Retina (tissue), 1 donor: ENCODE measurements around the gene SFMBT2.
"Not testable (repeated sequence)": the region's sequence is repeated elsewhere in the genome, so short reads cannot be mapped to it uniquely, and the experiment has no call there.

Experiments used
- DNase-seq: peaks from one replicate; pipeline ENCODE4 v3.0.0-alpha.2; 2016

The SFMBT2 gene

DNA sequence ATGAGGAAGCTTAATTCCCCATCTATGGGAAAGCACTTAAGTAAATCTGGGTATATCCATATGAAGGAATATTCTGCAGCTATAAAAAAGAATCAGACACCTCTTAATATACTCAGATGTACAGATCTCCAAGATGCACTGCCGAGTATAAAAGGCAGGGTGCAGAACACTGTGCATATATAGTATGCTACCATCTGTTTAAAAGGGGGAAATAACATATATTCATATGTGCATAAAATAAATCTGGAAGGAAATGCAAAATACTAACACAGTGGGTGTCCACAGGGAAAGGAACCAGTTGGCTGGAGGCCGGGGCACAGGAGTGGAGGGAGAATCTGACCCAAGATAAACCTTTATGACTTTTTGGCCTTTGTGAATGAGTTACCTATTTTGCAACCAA, 201.4 kb downstream of the SFMBT2 start:
- no peak for DNase-seq

DNA sequence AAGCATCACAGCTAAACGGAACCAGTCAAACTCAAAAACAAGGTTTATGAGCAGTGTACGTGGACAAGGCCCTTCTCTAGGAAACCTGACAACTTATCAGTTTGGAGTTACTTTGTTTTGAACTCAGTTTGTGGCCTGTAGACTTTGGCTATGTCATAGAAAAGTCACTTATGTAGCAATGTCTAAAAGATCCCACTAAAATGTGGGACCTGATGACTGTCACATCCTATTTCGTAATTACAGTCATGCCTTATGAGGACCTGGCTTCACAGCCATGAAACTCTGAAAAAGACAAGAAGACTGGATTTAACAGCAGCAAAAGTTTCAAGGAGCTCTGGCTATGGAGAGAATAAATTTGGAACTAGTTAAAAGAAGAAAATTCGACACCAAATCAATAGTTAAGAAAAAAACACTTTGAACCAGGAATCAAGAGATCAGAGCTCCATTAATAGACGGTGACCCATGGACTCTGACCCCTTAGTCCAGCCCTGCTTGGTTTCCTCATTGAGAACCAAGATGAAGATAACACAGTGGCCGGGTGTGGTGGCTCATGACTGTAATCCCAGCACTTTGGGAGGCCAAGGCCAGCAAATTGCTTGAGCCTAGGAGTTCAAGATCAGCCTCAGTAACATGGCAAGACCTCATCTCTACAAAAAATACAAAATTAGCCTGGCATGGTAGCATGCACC, 204.3 kb downstream of the SFMBT2 start:
- DNase-seq = no peak

DNA sequence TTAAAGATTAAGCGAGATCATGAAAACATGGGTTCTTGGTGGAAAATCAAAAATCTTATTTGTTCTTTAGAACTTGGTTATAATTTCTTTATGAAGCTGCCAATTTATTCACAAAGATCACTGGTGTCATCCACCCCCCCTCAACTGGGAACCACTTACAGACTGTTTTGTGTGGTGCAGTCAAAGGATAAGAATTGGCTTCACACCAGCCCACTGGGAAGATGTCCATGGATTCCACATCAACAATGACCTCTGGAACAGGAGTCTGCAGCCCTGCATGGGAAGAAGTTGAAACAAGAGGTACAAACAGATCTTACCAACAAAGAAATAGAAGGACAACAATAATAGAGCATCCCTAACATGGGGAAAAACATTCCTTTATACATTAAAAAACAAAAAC, 205.2 kb downstream of the SFMBT2 start:
- no peak for DNase-seq

DNA sequence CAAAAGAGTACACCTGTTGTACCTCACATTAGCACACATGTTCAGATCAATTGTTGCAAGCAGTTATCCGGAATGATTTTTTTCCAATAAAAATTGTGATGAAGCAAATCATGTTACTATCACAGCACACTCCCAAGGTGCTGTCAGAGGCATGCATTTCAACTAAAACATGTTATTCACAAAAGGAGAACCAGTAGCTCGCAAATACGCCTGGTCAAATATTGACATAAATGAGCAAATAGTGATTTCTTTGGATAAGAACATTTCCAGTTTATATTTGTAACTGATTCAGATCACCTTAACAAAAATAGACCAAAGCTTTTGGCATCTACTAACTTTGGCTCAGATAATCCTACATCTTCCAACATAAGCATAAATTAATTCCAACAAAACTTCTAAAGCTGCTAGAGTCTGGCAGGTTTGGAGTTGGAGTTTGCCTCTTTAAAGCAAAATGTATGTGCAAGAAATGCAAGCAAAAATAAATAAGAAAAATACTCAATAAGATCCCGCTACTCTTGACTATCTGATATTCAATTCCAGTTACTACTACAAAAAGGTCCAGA, 208.0 kb downstream of the SFMBT2 start:
- no peak for DNase-seq

DNA sequence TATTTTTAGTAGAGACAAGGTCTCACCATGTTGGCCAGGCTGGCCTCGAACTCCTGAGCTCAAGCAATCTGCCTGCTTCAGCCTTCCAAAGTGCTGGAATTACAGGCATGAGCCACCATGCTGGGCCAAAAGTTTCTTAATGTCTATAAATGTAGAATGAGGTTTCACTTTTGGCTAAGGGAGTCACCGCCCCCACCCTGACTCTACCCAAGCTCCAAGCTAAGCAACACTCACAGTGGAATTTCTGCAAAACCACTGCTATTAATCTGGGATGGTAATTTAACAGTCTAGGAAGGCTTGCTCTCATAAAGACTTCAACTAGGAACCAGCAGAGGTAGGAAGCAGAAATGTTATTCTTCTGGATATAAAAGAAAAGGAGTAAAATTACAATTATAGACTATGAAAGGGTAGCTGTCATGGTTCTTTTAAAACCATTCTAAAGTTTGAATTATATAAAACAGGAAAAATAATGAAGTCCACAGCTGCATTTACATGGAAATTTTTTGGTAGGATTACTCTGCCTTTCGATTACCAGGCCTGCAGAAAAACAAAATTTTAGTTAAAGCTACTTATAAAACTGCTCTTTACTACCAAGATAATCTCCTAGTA, 211.6 kb downstream of the SFMBT2 start:
- no peak for DNase-seq

DNA sequence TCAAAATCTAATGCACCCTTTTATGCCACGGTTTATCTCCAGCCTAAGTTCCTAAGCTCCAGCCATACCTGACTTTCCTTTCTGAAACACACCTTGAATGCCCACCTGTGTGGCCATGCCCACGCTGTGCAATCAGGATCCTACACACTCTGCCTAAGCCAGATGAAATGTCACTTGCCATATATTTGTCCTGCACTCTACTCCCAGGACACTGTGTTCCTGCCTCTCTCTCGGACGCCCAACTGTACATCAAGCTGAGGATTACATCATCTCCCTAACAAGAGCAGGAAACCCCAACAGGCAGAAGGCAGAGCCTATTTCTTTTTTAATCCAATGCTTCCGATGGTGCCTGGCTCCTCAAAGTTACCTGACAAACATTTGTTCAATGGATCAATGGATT, 214.6 kb downstream of the SFMBT2 start:
- DNase-seq = no peak

DNA sequence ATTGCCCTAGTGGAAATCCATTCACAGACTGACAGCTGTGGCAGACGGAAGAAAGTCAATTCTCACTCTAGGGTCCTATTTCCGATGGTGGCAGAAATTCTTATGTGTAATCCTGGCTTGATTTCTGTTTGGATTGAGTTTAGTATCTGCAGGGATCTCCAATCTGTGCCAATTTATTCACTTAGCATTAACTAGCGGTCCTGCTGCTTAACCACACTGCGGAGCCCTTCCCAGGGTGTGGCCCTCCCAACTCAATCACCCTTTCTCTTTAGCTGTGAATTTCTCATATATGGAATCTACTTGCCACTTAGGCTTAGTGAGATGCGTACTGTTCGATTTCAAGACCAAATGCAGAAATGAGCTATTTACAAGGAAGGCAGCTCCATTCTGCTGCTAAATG, 215.7 kb downstream of the SFMBT2 start:
- no peak for DNase-seq

DNA sequence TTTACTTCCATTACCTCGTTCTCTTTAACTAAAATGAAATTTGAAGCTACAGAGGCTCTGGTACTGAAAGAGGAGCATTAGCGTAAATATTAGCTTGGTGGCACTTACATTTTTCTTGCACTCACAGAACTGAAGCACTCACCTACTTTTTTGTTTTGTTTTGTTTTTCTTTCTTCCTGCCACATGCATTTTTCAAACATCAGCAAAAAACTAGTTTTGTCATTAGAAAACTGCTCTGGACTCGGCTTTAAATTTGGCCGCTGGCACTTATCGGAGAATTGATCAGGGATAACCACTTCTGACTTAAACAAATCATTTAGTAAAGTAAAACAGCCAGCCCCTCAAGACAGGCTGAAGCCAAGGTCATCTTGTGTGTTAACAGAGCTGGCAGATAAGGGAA, 216.3 kb downstream of the SFMBT2 start:
- DNase-seq = no peak

DNA sequence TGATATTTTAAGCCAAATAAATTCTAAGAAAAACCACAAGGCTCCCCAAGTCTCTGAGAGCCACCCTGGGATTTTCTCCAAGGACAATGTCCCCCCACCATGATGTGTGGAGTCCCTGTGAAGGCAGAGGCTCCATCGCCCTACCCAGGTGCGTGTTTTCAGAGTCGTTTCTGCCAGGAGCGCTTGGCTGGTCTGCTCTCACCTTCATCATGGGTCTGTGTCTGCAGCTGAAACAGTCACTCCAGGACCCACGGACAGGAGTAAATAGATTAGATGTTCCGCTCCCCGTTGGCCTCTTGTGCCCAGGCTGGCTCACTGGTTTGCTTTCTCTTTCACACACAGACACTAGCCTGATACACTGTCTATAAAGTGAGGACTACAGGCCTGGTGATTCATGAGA, 217.5 kb downstream of the SFMBT2 start:
- DNase-seq = no peak

DNA sequence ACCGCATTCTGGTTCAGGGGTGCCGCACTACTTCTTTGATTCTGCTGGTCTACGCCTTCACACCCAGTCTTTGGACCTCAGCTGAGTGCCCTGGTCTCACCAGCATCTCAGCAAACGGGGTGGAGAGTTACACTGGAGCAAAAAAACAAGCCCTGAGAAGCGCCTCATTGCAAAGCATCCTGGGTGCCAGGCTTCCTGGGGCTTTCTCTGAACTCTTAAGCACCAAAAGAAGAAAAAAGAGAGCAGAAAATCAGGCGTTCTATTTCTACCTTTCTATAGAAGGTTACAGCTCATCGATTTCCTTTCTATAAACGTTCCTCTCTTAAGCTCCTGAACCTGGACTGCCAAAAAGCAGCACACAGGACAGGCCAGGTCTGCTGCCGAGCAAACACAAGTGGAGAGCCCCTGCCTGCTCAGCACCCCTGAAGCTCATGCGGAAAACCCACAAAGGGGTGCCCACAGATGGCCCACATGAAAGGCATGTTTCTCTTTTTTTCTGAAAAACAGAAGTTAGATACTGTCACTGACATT, 217.9 kb downstream of the SFMBT2 start:
- DNase-seq = no peak

DNA sequence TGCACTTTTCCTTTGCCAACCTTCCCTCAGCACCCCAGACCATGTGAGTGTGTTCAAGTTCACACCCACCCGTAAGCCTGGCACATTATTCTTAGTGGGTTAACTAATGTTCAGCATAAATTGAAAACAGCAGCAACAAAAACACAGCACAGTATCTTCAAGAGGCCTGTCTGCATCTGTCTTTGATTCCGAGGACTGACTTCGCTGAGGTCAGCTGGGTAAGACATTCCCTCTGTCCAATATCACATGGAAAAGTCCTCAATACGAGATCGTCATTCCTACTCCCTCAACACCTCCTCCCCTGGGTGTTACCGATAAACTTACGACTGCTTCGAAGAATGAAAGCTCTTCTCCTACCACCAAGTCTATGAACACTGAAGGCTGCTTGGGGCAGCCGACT, 218.8 kb downstream of the SFMBT2 start:
- DNase-seq = no peak

DNA sequence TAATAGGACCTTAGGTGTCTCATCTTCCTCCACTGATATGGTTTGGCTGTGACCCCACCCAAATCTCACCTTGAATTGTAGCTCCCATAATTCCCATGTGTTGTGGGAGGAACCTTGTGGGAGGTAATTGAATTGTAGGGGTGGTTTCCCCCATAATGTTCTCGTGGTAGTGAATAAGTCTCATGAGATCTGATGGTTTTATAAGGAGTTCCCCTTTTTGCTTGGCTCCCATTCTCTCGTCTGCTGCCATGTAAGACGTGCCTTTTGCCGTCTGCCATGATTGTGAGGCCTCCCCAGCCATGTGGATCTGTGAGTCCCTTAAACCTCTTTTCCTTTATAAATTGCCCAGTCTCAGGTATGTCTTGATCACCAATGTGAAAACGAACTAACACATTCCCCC, 220.1 kb downstream of the SFMBT2 start:
- not testable (repeated sequence) for DNase-seq

DNA sequence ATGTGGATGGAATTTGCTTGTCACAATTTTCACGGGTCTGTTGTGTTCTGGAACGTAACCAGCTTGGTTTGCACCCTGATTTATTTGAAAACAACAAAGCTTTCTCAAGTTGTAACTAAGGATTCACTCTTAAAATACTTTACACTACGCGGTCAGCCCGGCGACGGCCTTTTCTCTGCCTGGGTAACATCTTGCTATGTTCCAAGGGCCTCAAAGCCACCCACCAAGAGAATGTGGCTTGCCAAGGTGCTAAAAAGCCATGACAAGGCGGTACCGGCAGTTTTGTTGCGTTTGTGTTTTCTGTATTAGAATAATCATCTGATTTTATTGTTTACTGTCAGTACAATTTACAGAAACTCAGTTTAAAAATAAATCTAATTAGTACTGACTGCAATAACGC, 220.9 kb downstream of the SFMBT2 start:
- DNase-seq = no peak

DNA sequence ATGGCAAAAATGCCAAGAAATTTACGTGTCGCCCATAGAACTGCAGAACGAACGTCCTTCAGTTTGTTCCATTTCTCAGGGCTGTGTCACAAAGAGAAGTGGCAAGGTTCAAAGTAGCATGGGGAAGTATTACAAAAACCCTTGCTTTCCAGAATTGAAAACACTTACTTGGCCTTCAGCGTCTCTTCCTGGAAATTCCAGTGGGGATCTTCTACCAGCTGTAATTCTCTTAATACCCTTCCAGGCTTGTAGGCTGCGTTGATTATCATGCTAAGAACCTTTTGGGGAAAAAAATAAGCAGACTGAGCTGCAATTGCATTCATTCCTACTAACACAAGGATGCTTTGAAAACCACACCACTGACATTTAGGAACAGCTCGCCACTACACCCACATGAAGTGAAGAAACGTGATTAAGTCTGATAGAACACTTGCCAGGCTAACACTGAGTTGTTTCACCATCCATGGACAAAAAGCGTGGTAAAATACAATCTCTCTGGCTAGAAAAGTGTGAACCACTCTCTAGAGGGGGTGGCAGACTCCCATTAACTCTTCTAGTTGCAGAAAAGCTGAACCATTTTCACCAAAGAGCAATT, 222.3 kb downstream of the SFMBT2 start:
- no peak for DNase-seq

DNA sequence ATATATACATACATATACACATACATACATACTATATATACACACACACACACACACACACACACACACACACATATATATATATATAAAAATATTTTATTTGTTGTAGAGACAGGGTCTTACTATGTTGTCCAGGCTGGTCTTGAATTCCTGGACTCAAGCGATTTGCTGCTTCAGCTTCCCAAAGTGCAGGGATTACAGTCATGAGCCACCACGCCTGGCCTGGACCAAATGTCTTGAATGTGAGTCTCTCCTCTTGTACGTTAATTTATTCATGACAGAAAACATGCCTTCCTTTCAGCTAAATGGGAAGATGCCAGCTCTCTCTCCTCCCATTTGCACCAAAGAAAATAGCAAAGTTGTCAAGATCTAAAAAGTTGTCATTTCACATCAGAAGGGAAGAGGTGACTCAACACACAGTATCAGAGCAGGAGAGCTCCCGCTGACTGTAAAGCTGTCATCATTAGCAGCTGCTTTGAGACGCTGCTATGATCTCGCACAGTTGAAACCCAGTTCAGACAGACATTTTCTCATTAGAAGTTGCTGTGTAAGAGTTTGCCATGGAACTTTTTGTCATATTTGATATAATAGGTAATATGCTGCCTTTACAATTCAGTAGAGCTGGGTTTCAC, 224.3 kb downstream of the SFMBT2 start:
- DNase-seq = no peak

DNA sequence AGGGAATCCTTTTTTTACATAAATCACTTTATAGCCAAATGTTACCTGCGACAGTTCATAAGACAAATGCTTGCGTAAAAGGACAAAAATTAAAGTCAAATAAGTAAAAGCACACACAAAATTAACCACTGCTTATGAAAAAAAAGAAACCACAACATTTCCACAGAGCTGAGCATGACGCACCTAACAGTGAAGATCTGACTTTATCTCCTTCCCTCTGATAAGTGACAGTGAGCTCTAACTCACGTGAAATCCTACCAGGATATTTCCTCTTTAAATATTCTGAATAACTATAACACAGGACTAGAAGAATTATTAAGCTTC, 225.5 kb downstream of the SFMBT2 start:
- DNase-seq = no peak

DNA sequence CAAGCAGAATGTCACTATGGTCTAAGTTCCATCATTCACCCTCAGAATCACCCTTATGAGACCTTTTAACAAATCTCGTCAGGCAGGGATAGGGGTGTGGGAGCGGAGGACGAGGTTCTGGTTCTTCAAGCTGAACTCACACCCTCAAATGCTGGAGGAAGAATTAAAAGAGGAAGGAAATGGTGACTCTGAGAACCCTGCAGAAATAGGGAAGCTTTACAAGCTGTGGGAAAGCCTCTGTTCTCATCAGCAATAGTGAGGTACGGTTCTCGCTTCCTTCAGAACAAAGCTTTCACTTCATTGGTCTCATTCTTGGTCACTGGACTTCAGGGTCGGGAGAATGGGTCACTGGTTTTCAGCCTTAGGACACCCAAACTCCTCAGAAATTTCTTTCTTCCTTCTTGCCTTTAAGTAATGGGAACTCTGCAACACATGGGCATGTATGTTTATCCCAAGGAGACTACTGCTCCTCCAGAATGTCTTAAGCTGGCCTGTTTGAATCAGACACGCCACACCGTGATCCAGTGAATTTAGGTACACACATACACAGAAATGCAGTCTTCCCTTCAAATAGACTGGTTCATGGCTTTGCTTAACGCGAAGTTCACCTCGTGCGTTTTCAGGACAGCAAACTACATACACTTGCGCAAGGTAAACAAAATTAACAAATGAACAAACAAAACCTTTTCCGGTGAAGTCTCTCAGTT, 226.0 kb downstream of the SFMBT2 start:
- DNase-seq = no peak

DNA sequence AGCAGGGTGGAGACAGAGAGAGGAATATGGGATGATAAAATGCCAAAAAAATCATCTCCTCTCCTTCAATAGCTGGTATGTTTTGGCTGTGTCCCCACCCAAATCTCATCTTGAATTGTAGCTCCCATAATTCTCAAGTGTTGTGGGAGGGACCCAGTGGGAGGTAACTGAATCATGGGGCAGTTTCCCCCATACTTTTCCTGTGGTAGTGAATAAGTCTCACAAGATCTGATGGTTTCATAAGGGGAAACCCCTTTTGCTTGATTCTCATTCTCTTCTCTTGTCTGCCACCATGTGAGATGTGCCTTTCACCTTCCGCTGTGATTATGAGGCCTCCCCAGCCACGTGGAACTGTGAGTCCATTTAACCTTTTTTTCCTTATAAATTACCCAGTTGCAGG, 226.7 kb downstream of the SFMBT2 start:
- DNase-seq = not testable (repeated sequence)

DNA sequence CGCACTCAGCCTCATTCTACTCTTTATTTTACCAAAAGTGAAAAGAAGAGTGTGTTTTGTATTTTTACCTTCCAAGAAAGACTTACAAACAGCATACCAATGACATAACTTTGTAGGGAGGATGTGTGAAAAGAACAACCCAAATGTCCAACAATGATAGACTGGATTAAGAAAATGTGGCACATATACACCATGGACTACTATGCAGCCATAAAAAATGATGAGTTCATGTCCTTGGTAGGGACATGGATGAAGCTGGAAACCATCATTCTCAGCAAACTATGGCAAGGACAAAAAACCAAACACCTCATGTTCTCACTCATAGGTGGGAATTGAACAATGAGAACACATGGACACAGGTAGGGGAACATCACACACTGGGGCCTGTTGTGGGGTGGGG, 228.5 kb downstream of the SFMBT2 start:
- DNase-seq = not testable (repeated sequence)

DNA sequence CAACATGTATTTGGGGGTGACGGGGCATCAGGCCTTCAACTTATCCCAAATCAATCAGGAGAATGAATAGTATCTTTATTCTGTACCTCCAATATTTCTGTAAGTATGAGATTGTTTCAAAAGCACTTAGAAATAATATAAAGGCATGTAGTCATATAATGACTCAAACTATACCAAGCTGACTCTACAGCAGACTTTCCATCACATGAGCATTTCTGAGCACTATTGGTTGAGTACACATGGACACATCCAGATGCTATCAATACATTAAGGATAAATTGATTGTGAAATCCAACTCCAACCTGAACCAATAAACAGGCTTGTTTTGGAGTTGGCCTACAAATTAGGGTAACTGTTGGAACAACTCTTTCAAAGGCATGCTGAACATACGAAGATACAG, 229.4 kb downstream of the SFMBT2 start:
- no peak for DNase-seq

DNA sequence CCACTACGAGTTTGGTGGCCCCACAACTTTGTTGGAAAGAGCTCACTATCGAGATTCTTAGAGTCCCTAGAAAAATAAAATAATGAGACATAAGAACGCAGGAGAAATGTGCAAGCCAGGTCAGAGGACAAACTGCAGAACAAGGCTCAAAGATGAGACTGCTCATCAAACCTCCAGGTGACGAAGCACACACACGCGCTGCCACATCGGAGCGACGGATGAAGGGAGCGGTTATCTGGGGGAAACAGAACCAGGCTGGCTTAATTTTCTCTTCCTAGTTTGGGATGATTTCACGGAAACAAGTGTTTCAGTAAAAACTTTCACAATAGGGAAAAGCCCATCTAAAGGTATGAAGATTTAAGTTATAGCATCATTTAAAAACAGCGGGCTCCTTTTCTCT, 231.3 kb downstream of the SFMBT2 start:
- no peak for DNase-seq

DNA sequence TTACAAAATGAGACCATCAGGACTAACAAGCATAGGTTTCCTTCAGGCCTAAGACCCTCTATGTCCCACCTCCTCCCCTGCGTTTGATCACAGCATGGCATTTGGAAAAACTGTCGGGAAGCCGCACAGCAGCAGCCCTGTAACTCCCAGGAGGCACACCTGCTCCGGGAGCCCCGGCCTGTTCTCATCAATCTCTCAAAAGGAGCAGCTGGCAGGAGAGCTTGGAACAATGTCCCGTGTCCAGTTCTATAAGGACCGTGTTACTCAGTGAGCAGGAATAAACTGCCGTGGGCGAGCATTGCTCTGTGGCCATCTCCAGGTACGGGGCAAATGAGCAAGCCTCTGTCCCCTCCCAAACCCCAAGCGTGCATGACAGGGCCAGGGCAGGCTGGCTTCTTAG, 236.9 kb downstream of the SFMBT2 start:
- DNase-seq = no peak

DNA sequence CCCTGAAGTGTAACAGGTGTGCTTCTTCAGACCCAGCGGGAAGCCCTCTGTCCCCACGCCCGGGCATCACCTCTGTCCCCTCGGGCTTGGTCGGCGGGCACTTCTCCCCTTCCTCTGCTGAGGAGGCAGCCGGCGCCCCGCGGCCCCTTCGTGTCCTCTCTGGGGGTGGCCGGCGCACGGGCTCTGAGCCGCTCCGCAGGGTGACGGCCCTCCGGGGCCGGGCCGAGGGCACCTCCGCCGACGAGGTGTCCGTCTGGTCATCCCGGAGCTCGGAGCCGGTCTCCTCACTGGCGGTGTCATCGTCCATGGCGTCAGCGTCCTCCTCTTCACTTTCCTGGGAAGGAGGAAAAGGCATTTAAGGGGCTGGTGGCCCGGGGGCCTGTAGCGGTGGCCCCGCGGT, 239.0 kb downstream of the SFMBT2 start:
- no peak for DNase-seq
